ENCODE data around the gene ZNF423. TPM values are rescaled to one million over a fixed set of nuclear protein-coding genes. Genes with fewer than 3 reads are reported as not detected.

Gene ZNF423
- total RNA-seq, 1 experiment from 2014 or later = not detected

DNA sequence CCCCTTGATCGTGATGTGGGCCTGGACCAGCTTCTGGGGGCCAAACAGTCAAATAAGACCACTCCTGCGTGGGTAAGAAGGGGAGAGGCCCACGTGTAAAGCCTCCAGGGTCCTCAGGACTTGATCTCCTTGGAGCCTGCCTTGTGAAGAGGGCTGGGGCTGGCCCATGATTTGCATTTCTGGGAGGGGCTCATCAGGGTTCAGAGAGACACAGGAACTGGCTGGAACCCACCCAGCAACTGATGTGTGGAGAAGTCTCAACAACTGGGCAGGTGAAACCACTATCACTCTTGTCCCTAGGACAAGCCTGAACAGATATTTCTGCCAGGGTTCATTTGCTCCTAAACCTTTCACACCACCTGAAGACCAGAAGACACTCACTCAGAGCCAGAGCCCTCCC lies 214.7 kb downstream of the ZNF423 start:
- Mint-ChIP-seq H3K27me3 (ENCODE audit: unreplicated experiment) (peaks cover 62% of the 10 kb centered on the region), H3K9me3 (ENCODE audit: low read depth, unreplicated experiment) (peaks cover 3% of the 10 kb centered on the region), H3K27ac (ENCODE audit: unreplicated experiment) (no peak overlapping the region), H3K36me3 (ENCODE audit: insufficient read depth, unreplicated experiment) (no peaks in the 10 kb centered on the region), H3K4me1 (ENCODE audit: low read depth, unreplicated experiment) (no peaks in the 10 kb centered on the region), H3K4me3 (ENCODE audit: low read depth, unreplicated experiment) (no peak overlapping the region)
- no TSS peak for BruUV-seq (replicated peaks)
- no peak for DNase-seq
- CTCF ChIA-PET = no interaction called here
- TF ChIP-seq, protein P1, sequence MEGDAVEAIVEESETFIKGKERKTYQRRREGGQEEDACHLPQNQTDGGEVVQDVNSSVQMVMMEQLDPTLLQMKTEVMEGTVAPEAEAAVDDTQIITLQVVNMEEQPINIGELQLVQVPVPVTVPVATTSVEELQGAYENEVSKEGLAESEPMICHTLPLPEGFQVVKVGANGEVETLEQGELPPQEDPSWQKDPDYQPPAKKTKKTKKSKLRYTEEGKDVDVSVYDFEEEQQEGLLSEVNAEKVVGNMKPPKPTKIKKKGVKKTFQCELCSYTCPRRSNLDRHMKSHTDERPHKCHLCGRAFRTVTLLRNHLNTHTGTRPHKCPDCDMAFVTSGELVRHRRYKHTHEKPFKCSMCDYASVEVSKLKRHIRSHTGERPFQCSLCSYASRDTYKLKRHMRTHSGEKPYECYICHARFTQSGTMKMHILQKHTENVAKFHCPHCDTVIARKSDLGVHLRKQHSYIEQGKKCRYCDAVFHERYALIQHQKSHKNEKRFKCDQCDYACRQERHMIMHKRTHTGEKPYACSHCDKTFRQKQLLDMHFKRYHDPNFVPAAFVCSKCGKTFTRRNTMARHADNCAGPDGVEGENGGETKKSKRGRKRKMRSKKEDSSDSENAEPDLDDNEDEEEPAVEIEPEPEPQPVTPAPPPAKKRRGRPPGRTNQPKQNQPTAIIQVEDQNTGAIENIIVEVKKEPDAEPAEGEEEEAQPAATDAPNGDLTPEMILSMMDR (IDR thresholded peaks at IDR 0.05; ENCODE audit: unreplicated experiment) = no peak
- intact Hi-C loops (cut with micrococcal nuclease; ENCODE audit: unreplicated experiment) = no loop called here

GRCh38 chr16:49640581-49640980 lies 215.3 kb downstream of the ZNF423 start:
- no peak for DNase-seq
- intact Hi-C loops (cut with micrococcal nuclease; ENCODE audit: unreplicated experiment) = no loop called here
- no peaks in the 10 kb centered on the region for H3K9me3 Mint-ChIP-seq (ENCODE audit: low read depth, unreplicated experiment)
- H3K27ac Mint-ChIP-seq (ENCODE audit: unreplicated experiment) = no peak overlapping the region
- no peak overlapping the region for H3K4me3 Mint-ChIP-seq (ENCODE audit: low read depth, unreplicated experiment)
- TF ChIP-seq, protein P1 (IDR thresholded peaks at IDR 0.05; ENCODE audit: unreplicated experiment) = no peak
- H3K4me1 Mint-ChIP-seq (ENCODE audit: low read depth, unreplicated experiment) = no peaks in the 10 kb centered on the region
- CTCF ChIA-PET = no interaction called here
- H3K36me3 Mint-ChIP-seq (ENCODE audit: insufficient read depth, unreplicated experiment) = no peaks in the 10 kb centered on the region
- no TSS peak for BruUV-seq (replicated peaks)
- H3K27me3 Mint-ChIP-seq (ENCODE audit: unreplicated experiment) = peaks cover 62% of the 10 kb centered on the region

DNA sequence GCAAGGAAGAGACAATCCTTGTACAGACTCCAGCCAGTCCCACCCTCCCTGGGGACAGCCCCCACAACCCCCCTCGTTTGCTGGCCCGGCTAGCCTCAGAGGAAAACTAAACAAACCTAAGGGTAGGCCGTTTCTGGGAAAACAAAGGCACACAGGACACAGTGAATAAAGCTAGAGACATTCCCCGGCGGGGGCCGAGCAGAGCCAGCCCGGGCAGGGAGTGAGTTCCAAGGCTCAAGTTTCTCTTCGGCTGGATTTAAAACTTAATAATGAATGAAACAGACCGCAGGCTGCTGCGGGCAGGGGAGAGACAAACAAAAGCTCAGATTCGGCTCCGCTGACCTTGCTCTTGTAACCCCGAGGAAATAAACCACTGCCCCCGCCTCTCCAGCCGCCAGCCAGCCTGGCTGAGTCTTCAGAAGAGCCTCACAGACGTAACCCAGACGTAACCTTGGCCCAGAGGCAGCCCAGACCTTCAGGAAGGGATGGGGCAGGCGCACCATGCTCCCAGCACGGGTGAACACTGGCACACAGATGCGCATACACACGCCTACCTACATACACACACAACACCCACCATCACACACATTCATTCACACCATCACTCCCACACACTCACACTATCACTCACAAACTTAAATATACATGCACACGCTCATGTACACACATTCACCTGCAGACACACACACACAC lies 216.0 kb downstream of the ZNF423 start:
- Mint-ChIP-seq H3K9me3 (ENCODE audit: low read depth, unreplicated experiment) (no peaks in the 10 kb centered on the region), H3K27ac (ENCODE audit: unreplicated experiment) (no peak overlapping the region), H3K27me3 (ENCODE audit: unreplicated experiment) (peaks cover 65% of the 10 kb centered on the region), H3K4me1 (ENCODE audit: low read depth, unreplicated experiment) (no peaks in the 10 kb centered on the region), H3K36me3 (ENCODE audit: insufficient read depth, unreplicated experiment) (no peaks in the 10 kb centered on the region), H3K4me3 (ENCODE audit: low read depth, unreplicated experiment) (no peak overlapping the region)
- DNase-seq = no peak
- TF ChIP-seq, protein P1 (IDR thresholded peaks at IDR 0.05; ENCODE audit: unreplicated experiment) = no peak
- BruUV-seq (replicated peaks) = no TSS peak
- CTCF ChIA-PET = no interaction called here
- intact Hi-C loops (cut with micrococcal nuclease; ENCODE audit: unreplicated experiment) = no loop called here

GRCh38 chr16:49638673-49639610 lies 217.0 kb downstream of the ZNF423 start:
- H3K27ac Mint-ChIP-seq (ENCODE audit: unreplicated experiment) = no peak overlapping the region
- no peak for DNase-seq
- H3K36me3 Mint-ChIP-seq (ENCODE audit: insufficient read depth, unreplicated experiment) = no peaks in the 10 kb centered on the region
- H3K27me3 Mint-ChIP-seq (ENCODE audit: unreplicated experiment) = peaks cover 71% of the 10 kb centered on the region
- no TSS peak for BruUV-seq (replicated peaks)
- TF ChIP-seq, protein P1 (IDR thresholded peaks at IDR 0.05; ENCODE audit: unreplicated experiment) = no peak
- CTCF ChIA-PET = no interaction called here
- no peaks in the 10 kb centered on the region for H3K9me3 Mint-ChIP-seq (ENCODE audit: low read depth, unreplicated experiment)
- intact Hi-C loops (cut with micrococcal nuclease; ENCODE audit: unreplicated experiment) = no loop called here
- no peak overlapping the region for H3K4me3 Mint-ChIP-seq (ENCODE audit: low read depth, unreplicated experiment)
- H3K4me1 Mint-ChIP-seq (ENCODE audit: low read depth, unreplicated experiment) = no peaks in the 10 kb centered on the region

Measured in Calu3 (cell line).